Body of pancreas (tissue), 4 donors: ENCODE results near the gene STXBP1. TPM values are rescaled to one million over a fixed set of nuclear protein-coding genes. Genes with fewer than 3 reads are reported as not detected.

Experiments
- ATAC-seq: fragments of 150-250 bp; one replicate; pipeline ENCODE4 v1.9.1; 2016
- DNase-seq, 4 donors: peaks; one replicate each; pipeline ENCODE4 v3.0.0-alpha.2; 2019
- H3K27ac ChIP-seq, 4 donors: fragments of 200-600 bp; sonication (generic); 1 replicate in 3 of 4; 2 replicates in 1 of 4; pipeline versions ENCODE4 v1.5.1 to v1.6.1; 2016 to 2019; ENCODE audit warnings: mild to moderate bottlenecking in 1 of 4, mixed read lengths in 1 of 4, moderate library complexity in 1 of 4
- H3K27me3 ChIP-seq, 2 donors: fragments of 200-600 bp; sonication (generic); one replicate each; pipeline ENCODE4 v1.6.0; 2016; ENCODE audit warnings: mild to moderate bottlenecking in 1 of 2
- H3K36me3 ChIP-seq, 2 donors: fragments of 200-600 bp; sonication (generic); replicated peaks in 1 of 2; 2 replicates each; pipeline ENCODE4 v1.5.1; 2016; ENCODE audit warnings: low read depth in 2 of 2; ENCODE audit not compliant: insufficient read depth in 1 of 2
- H3K4me1 ChIP-seq: fragments of 200-600 bp; sonication (generic); one replicate; pipeline ENCODE4 v1.6.0; 2016
- H3K4me3 ChIP-seq, 2 donors: fragments of 200-600 bp; sonication (generic); 1 replicate in 1 of 2; 2 replicates in 1 of 2; pipeline ENCODE4 v1.5.1; 2016 to 2019
- H3K9me3 ChIP-seq, 3 donors: fragments of 200-600 bp; sonication (generic); 1 replicate in 2 of 3; 2 replicates in 1 of 3; pipeline ENCODE4 v1.5.1; 2016
- POLR2A ChIP-seq, 3 donors: fragments of 450-650 bp; IDR thresholded peaks; one replicate each; pipeline ENCODE4 v1.6.1; 2016; ENCODE audit warnings: antibody characterized with exemption in 3 of 3, mild to moderate bottlenecking in 2 of 3
- WGBS, 2 donors: methylation state at CpG; one replicate each; pipeline ENCODE4 v1.1.5; 2017; 5-methylcytosine and 5-hydroxymethylcytosine counted together
- intact Hi-C: fragments of 100-400 bp; cut with DNase I; formaldehyde crosslinking; loops from one replicate; pipeline ENCODE4 v1.15.1; 2023
- total RNA-seq, 2 donors: library from RNA; depleted of rRNA; stranded (reverse); fragments of >200 nt; gene quantifications; one replicate each; pipeline ENCODE4 v1.1.0, GENCODE V29; 2016
- TF ChIP-seq, protein P1 (sequence below), 7 experiments: fragments of 450-650 bp in 4 of 7; fragments of 200-600 bp in 3 of 7; sonication (generic) in 3 of 7; IDR thresholded peaks; one replicate each; pipeline ENCODE4 v1.5.1; 2016 to 2019; ENCODE audit warnings: antibody characterized with exemption in 7 of 7

The STXBP1 gene
- total RNA-seq, 2 donors from 2014 or later = 34.5 to 39.9 TPM

- ATAC-seq (no peak), DNase-seq (no peak)
- intact Hi-C loops = loop anchor here (5.0 to 10.0 kb wide), 4 partner anchors 50 to 190 kb away; partner anchors contain the start of gene AK1
These were observed 120.4 kb downstream of the STXBP1 start for GRCh38 chr9:127732444-127732843.

DNA sequence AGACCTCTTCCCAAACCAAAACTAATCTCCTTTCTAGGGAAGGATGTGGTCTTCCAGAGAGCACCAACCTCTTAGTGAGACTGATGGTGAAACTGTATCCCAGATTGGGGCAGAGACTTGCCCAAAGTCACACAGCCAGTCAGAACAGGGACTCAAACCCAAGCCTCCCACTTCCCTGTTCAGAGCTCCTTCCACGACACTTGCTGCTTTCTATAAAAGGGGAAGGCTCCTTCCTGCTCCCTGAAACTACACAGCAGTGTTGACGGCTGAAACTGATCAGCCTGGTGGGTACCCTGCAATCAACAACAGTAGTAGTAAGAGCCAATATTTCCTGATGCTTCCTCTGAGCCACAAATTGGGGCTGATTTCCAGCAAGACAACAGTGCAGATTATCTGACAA lies 121.5 kb downstream of the STXBP1 start:
- Histone ChIP-seq H3K27ac (no peak overlapping the region), H3K4me3 (no peak overlapping the region), H3K27me3 (no peaks in the 10 kb centered on the region), H3K4me1 (peaks cover 7% of the 10 kb centered on the region), H3K9me3 (no peaks in the 10 kb centered on the region), H3K36me3 (no peaks in the 10 kb centered on the region)
- no peak for ATAC-seq
- no peak for DNase-seq
- WGBS, 2 donors = 60 to 75% methylated on average over 1 to 2 of the region's 2 CpGs
- intact Hi-C loops = loop anchor here (5.0 to 10.0 kb wide), 4 partner anchors 49 to 189 kb away; partner anchors contain the start of gene AK1
- TF ChIP-seq POLR2A (IDR thresholded peaks at IDR 0.05) = no peak
- TF ChIP-seq, protein P1, sequence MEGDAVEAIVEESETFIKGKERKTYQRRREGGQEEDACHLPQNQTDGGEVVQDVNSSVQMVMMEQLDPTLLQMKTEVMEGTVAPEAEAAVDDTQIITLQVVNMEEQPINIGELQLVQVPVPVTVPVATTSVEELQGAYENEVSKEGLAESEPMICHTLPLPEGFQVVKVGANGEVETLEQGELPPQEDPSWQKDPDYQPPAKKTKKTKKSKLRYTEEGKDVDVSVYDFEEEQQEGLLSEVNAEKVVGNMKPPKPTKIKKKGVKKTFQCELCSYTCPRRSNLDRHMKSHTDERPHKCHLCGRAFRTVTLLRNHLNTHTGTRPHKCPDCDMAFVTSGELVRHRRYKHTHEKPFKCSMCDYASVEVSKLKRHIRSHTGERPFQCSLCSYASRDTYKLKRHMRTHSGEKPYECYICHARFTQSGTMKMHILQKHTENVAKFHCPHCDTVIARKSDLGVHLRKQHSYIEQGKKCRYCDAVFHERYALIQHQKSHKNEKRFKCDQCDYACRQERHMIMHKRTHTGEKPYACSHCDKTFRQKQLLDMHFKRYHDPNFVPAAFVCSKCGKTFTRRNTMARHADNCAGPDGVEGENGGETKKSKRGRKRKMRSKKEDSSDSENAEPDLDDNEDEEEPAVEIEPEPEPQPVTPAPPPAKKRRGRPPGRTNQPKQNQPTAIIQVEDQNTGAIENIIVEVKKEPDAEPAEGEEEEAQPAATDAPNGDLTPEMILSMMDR (IDR thresholded peaks at IDR 0.05) = no peak

More at GRCh38 chr9:127732444-127732843, 120.4 kb downstream of the STXBP1 start:
- Histone ChIP-seq H3K36me3 (no peaks in the 10 kb centered on the region), H3K4me3 (no peak overlapping the region), H3K4me1 (peaks cover 7% of the 10 kb centered on the region), H3K9me3 (no peaks in the 10 kb centered on the region), H3K27me3 (no peaks in the 10 kb centered on the region), H3K27ac (no peak overlapping the region)
- TF ChIP-seq POLR2A (IDR thresholded peaks at IDR 0.05) = no peak
- TF ChIP-seq, protein P1 (IDR thresholded peaks at IDR 0.05) = no peak
- 90 to 91% methylated on average over 6 to 11 of the region's 21 CpGs for WGBS, 2 donors

GRCh38 chr9:127734247-127734746 lies 122.2 kb downstream of the STXBP1 start:
- peak overlapping the region in 1 of 2 donors; percentile 70 for H3K4me3 ChIP-seq
- 28 to 46% methylated on average over 16 to 22 of the region's 22 CpGs for WGBS, 2 donors
- peak in 1 of 4 donors; percentile 23 for DNase-seq
- H3K4me1 ChIP-seq = peaks cover 7% of the 10 kb centered on the region
- H3K27ac ChIP-seq = peak overlapping the region; percentile 81 to 99 (median 93)
- intact Hi-C loops = loop anchor here (5.0 to 10.0 kb wide), 4 partner anchors 48 to 188 kb away; partner anchors contain the start of gene AK1
- ATAC-seq = peak; percentile 0
- H3K36me3 ChIP-seq = no peaks in the 10 kb centered on the region
- no peaks in the 10 kb centered on the region for H3K27me3 ChIP-seq
- H3K9me3 ChIP-seq = no peaks in the 10 kb centered on the region
- TF ChIP-seq POLR2A (IDR thresholded peaks at IDR 0.05) = no peak
- TF ChIP-seq, protein P1 (IDR thresholded peaks at IDR 0.05) = no peak

GRCh38 chr9:127734747-127735529 lies 122.9 kb downstream of the STXBP1 start, which contains the start of gene TOR2A:
Gene TOR2A, minus strand, starts transcription at chr9:127735294. Its CDS starts 24 bp downstream, at chr9:127735270.
- H3K27me3 ChIP-seq = no peaks in the 10 kb centered on the region
- H3K9me3 ChIP-seq = no peaks in the 10 kb centered on the region
- H3K36me3 ChIP-seq = no peaks in the 10 kb centered on the region
- ATAC-seq = peak; percentile 95
- peak; percentile 97 to 98 (median 98) for DNase-seq
- intact Hi-C loops = loop anchor here (5.0 to 10.0 kb wide), 5 partner anchors 47 to 197 kb away; partner anchors contain the start of genes AK1 and PIP5KL1
- peak within 1 kb of the TSS; percentile 81 to 99 (median 93) for H3K27ac ChIP-seq
- peaks cover 7% of the 10 kb centered on the region for H3K4me1 ChIP-seq
- peak within 1 kb of the TSS; percentile 63 to 70 for H3K4me3 ChIP-seq
- 0% methylated on average over 8 to 68 of the region's 76 CpGs for WGBS, 2 donors
- peak; percentile 77 to 80 (median 77) for TF ChIP-seq POLR2A (IDR thresholded peaks at IDR 0.05)
- TF ChIP-seq, protein P1 (IDR thresholded peaks at IDR 0.05) = peak; percentile 92 to 99 (median 99)
